GM19193 (cell line): ENCODE data around the gene SLC26A11.

Source experiments
- POLR2A ChIP-seq: IDR thresholded peaks from 4 replicates; pipeline ENCODE4 v1.6.1; 2011; ENCODE audit not compliant: insufficient read depth, insufficient read length; ENCODE audit errors: extremely low read depth

SLC26A11 gene

DNA sequence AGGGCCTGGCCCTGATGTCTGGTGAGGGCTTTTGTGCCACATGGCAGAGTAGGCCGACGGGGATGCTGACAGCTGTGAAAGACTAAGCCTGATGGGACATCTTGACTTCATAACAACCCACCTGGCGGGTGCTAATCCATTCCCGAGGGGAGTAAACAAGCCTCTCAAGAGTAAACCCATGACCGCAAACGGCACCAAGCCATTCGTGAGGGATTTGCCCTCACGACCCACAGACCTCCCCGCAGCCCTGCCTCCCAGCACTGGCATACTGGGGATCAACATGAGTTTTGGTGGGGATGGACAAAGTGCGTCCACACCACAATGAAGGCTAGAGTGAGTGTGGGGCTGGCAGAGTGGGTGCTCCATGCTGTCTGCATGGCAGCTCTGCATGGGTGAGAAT, 52.1 kb downstream of the SLC26A11 start:
- no peak for TF ChIP-seq POLR2A

DNA sequence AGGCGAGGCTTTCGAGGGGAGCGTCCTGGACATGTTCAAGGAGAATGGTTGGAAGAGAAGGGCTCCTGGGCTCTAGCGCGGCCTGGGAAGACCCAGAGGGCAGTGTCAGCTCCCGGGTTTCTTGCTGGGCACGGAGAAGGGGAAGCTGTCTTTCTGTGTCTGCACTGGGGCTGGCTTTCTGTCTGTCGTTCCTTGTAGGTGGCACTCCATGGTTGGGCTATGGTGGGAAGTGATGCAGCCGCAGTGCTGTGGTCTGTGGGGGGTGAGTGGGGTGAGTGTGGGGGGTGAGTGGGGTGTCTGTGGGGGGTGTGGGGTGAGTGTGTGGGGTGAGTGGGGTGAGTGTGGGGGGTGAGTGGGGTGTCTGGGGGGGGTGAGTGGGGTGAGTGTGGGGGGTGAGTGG, 54.1 kb downstream of the SLC26A11 start:
- no peak for TF ChIP-seq POLR2A

DNA sequence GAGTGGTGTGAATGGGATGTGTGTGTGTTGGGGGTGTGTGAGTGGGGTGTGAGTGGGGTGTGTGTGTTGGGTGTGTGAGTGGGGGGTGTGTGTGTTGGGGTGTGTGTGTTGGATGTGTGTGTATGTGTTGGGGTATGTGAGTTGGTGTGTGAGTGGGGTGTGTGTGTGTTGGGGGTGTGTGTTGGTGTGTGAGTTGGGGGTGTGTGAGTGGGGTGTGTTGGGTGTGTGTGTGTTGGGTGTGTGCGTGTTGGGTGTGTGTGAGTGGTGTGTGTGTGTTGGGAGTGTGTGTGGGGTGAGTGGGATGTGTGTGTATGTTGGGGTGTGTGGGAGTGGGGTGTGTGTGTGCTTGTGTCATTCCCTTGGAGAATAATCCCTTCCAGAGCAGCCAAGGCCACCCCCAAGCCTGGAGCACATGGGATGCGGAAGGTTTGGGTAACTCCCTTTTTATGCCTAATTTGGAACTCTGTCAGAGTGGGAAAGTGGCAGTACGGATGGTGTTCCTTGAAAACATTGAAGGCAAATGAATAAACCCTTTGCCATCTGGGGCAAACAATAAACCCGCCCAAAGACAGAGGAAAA, 54.7 kb downstream of the SLC26A11 start:
- TF ChIP-seq POLR2A, result no peak

DNA sequence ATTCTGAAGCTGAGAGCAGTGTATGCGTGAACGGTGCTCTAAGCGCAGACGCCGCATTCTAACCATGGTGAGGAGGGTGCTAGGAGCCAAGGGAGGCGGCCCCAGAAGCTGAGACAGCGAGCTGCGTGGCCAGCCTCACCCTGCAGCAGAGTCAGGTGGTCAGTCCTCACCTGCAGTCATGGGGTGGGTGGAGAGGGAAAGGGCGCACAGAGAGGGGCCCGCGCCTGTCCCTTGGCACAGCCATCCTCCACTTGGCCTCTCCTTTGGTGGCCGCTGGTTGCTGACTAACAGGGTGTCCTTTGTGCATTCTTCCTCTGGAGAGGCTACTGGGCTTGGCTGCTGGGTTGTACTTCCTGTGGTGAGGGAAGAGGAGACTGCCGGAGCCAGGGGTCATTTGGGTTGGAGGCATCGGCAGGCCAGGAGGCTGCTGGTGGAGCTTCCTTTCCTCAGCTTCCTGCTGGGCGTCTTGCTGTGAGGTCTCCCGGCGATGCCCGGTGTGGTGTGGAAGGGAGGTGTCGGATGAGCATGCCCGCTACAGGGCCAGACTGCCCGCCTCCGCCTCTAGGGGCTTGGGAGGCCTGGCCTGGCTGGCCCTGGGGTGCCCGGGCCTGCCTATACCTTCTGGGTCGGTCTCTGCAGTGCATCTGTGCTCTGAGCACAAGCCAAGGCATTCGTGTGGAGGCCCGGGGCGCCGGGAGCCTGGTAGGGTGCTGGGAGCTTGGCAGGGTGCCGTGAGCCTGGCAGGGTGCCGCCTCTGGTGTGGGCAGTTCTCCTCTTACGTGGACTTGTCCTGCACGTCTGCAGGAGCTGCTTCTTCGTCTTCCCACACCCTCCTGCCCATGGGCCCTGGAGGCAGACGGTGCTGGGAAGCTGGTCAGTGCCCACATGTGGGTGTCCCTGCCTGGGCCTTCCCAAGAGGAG, 57.8 kb downstream of the SLC26A11 start:
- TF ChIP-seq POLR2A, result no peak

DNA sequence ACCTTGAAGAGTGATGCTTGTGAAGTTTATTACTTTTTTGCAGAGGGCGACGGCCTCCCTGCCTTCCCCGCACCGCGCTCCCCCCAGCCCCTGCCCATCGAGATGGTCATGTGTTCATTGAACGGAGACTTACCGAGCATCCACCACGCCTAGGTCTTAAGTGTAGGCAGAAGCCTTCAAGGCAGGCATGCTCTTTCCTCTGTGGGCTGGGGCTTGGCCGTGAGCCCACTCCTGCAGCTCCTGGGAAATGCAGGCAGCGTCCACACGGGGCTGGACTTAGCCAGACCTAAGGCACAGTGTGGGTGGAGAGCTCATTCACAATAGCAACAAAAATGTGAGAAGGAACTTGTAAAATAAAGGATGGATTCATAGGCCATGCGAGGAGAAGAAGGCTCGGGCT, 59.7 kb downstream of the SLC26A11 start:
- TF ChIP-seq POLR2A, result no peak

DNA sequence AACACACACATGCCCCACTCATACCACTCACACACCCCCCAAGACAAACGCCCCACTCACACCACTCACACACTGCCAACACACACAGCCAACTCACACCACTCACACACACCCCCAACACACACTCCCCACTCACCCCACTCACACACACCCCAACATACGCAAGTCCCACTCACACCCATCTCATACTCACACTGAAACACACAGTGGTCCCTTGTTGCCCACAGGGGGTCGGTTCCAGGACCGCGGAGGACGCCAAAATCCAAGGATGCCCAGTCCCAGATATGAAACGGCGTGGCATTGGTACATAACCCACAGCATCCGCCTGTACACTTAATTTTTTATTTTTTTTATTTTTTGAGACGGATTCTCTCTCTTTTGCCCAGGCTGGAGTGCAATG, 61.3 kb downstream of the SLC26A11 start:
- TF ChIP-seq POLR2A, result no peak

DNA sequence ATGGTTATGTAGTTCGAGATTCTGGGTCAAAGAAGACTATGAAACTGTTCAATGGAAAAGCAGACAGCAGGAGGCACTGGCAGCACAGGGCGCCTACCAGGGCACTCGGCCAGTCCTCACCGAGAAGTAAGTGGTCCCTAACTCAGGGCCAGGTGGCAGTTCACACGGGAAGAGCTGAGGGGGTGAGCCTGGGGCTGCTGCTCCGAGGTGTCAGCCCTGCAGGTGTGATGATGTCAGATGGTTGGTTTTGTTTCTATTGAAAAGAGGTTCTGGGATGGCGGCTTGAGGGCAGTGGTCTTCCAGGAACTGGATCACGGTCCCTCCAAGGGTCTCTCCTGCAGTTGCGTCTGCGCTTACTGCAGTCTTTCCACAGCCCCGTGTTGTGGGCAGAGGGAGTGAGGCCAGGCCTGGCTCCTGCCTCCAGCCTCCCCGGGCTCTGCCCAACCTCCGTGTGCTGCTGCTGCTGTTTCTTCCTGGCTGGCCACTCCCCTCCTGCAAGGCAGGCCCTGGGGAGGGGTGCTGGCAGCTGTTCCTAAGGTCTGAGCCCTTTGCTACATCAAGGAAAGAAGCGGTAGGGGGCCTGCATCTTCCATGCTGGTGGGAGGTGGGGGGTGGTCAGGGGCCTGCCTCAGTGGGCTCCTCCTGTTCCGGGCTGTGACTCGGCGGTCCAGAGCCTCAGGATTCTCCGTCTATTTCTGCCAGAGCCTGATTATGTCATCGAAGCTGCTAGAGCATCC, 63.1 kb downstream of the SLC26A11 start:
- TF ChIP-seq POLR2A, result no peak

DNA sequence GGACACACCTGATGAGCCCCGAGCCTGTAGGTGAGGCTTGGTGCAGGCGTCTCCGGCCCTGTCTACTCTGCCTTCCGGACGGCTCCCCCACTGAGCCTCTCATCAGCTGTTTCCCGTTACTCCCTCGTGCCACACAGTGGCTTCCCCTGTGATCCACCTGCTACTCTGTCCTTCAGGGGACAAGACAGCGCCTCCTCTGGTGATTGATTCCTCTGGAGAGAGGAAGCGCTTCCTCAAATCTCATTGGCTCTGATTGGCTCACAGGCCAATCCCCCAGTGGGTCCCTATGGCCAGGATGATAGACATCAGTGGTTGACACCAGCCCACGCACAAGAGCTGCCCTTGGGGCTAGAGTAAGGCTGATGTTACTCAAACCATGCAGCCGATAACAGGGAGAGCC, 64.4 kb downstream of the SLC26A11 start:
- TF ChIP-seq POLR2A, result no peak

DNA sequence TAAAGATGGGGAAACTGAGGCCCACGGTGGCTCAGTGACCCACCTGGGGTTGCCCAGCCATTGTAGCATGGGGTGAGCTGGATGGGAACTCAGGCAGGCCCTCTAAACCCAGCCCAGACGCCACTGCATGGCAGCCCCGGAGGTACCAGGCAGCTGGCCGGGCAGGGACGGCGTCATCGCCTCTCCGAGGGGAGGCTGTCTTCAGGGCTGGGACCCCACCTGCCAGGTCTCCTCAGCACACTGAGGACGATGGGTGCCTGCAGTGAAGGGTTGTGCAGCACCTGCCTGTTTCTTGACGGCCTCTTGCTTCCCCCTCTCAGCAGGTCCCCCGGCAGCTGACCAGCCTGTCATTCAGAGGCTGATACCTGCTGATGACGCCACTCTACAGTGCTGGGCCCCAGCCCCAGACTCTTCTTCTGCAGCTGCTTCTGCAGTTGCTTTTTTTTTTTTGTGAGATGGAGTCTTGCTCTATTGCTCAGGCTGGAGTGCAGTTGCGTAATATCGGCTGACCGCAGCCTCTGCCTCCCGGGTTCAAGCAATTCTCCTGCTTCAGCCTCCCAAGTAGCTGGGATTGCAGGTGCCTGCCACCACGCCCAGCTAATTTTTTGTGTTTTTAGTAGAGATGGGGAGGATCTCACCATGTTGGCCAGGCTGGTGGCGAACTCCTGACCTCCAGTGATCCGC, 65.2 kb downstream of the SLC26A11 start:
- no peak for TF ChIP-seq POLR2A

DNA sequence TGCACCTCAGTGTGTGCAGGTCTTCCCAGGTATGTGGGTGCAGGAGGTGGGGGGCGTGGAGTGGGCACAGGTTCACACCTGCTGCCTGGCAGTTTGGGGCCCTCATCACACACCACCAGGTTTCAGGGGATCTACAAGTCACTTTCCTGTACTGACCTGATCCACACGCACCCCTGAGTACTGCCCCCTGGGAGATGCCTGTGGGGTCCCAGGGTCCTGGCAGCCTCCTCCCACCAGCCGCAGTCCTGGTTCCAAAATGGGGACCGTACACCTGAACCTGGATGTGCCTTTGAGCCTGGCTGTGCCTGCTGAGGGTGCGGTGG, 66.4 kb downstream of the SLC26A11 start:
- TF ChIP-seq POLR2A, result no peak

DNA sequence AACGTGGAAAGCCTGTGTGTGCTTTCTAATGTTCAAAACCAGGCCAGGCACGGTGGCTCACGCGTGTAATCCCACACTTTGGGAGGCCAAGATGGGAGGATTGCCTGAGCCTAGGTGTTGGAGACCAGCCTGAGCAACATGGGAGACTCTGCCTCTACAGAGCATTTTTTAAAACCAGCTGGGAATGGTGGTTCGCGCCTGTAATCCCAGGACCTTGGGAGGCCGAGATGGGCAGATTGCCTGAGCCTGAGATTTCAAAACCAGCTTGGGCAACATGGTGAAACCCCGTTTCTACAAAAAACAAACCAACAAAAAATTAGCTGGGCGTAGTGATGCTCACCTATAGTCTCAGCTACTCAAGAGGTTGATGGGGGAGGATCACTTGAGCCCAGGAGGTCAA, 66.8 kb downstream of the SLC26A11 start:
- no peak for TF ChIP-seq POLR2A

DNA sequence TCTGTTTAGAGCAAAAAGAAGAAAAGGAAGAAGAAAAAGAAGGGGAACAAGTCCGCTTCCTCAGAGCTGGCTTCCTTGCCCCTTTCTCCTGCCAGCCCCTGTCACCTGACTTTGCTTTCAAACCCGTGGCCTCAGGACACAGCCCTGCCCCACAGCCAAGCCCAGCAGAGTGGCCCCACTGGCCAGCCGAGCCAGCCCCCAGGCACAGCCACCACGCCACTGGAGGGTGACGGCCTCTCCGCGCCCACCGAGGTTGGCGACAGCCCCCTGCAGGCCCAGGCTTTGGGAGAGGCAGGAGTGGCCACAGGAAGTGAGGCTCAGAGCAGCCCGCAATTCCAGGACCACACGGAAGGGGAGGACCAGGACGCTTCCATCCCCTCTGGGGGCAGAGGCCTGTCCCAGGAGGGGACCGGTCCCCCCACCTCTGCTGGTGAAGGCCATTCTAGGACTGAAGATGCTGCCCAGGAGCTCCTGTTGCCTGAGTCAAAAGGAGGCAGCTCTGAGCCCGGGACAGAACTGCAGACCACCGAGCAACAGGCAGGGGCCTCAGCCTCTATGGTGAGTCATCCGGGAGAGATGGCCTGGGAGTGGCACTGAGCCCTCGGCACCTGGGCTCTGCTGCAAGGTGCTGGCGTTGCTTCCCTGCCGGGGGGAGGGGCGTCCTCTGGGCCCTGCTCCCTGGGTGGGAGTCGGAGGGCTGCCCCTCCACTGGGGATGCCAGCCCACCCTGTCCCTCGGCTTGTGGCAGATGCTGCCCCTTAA, 67.8 kb downstream of the SLC26A11 start:
- TF ChIP-seq POLR2A, result peak; percentile 3

DNA sequence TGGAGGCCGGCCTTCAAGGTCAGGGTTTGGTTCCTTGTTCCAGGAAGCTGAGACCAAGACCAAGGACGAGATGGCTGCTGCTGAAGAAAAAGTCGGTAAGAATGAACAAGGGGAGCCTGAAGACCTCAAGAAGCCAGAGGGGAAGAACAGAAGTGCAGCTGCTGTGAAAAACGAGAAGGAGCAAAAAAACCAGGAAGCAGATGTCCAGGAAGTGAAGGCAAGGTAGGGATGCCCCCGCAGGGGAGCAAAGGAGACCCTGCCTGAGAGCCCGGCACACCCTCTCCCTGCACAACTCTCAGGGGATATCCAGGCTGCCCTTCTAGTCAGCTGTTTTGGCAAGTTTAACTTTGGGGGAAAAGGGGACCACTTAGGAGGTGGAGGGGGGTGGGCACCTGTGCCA, 69.4 kb downstream of the SLC26A11 start:
- no peak for TF ChIP-seq POLR2A

DNA sequence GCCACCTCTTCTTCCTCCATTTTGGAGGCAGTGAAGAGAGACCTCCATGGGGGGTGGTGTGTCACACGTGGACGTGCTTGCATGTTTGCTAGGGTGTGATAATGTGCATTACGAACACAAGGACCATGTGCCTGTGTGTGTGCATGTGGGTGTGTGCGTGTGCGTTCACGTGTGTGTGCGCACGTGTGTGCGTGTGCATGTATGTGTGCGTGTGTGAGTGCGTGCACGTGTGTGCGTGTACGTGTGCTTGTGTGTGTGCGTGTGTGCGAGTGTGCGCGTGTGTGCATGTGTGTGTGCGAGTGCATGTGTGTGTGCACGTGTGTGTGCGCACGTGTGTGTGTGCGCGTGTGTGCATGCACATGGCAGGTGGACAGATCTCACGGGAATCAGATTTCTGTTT, 69.9 kb downstream of the SLC26A11 start:
- TF ChIP-seq POLR2A, result no peak

DNA sequence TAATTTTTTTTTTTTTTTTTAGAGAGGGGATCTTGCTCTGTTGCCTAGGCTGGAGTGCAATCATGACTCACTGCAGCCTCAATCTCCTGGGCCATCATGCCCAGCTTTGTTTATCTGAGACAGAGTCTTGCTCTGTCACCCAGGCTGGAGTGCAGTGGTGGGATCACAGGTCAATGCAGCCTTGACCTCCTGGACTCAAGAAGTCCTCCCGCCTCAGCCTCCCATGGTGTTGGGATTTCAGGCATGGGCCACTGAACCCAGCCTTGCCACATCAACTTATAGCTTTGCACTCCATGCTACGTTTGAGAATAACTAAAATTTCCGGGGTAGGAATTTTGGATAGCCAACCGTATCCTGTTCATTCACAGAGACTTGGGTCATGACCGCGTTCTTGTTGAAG, 71.0 kb downstream of the SLC26A11 start:
- TF ChIP-seq POLR2A, result no peak

DNA sequence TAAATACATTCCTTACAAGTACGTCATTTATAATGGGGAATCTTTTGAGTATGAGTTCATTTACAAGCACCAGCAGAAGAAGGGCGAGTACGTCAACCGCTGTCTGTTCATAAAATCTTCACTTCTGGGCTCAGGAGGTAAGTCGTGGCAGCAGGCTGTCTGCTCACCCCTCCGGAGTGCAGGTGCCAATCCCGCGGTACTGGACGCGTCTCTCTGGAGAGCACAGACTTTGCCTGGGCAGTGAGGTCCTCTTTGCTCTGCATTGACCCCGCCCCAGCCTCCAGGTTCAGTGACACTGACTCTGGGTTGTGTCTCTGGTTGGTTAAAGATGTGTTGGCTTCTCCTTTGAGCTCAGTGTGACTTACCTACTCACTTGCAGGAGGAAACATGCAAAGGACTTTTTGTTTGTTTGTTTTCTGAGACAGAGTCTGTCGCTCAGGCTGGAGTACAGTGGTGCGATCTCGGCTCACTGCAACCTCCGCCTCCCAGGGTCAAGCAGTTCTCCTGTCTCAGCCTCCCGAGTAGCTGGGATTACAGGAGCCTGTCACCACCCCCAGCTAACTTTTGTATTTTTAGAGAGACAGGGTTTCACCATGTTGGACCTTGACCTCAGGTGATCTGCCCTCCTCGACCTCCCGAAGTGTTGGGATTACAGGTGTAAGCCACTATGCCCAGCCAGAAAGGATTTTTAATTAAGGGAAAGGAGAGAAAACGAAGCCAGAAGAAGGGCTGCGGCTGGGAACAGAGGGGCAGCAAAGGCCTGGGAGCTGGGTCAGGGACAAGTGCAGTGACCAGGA, 71.7 kb downstream of the SLC26A11 start:
- no peak for TF ChIP-seq POLR2A
